Brain microvascular endothelial cell (primary cell): Measurements from ENCODE around the gene BLOC1S3.

ENCODE experiments used
- DNase-seq: peaks from one replicate; pipeline ENCODE4 v3.0.0-alpha.2; 2020
- H3K27ac ChIP-seq: fragments of 250-450 bp; sonication (Bioruptor Pico); 2 replicates; pipeline ENCODE4 v1.5.1; 2020; ENCODE audit warnings: mild to moderate bottlenecking, moderate library complexity
- H3K27me3 ChIP-seq: fragments of 250-450 bp; sonication (Bioruptor Pico); replicated peaks from 2 replicates; pipeline ENCODE4 v1.5.1; 2020; ENCODE audit warnings: mild to moderate bottlenecking
- H3K36me3 ChIP-seq: fragments of 250-450 bp; sonication (Bioruptor Pico); replicated peaks from 2 replicates; pipeline ENCODE4 v1.5.1; 2020; ENCODE audit warnings: mild to moderate bottlenecking
- H3K4me3 ChIP-seq: 2 replicates; pipeline ENCODE4 v1.5.1; 2011; ENCODE audit warnings: low read depth, mild to moderate bottlenecking, control low read depth, low read length, moderate library complexity
- in situ Hi-C: cut with HindIII; loops from 2 replicates; pipeline ENCODE4 v1.10.0; 2017; ENCODE audit warnings: low sequenced_read_pairs, low pct_ligation_motif_present
- TF ChIP-seq, protein P1 (sequence below): IDR thresholded peaks from 2 replicates; pipeline ENCODE4 v1.5.1; 2011; ENCODE audit warnings: low read depth, mild to moderate bottlenecking, moderate library complexity, low read length, control low read depth, inconsistent platforms; ENCODE audit errors: missing control alignments

BLOC1S3 gene

DNA sequence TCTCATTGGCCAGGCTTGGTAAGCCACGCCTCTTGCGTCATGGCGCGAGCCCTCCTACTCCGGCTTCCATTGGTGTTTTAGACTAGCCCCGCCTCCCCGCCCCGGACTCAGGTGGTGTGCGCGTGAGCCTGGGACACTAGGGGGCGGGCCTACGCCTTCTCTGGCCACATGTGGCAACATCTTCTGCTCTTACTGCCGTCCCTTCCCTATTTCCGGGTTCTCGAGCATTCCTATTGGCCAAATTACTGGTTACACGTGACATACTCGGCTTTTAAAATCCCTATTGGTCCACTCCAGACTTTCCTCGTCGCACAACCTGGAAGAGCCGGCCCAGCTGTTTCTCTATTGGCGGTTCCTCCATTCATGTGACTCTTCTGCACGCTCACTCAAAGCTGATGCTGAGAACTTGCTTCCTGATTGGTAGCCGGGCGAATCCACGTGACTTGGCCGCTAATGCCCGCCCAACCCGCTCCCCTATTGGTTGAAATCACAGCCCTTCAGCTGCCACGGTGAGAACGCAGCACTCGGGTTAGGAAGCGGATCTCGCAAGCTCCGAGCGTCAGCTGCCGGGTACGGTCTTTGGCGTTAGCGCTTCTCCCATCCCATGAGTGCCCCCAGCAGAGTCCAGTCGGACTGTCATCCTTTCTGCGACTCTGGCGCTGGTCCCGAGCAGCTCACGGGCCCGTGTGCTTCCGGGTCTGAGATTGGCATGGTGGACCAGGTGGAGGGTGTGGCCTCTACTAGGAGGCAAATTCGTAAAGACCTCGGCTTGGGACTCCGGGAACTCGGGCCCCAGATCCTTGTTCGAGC is at the start of gene BLOC1S3:
Gene BLOC1S3 (plus strand): TSS at position 523 of the 810 bp plus-strand sequence. CDS start 513 bp downstream, outside the sequence.
- in situ Hi-C loops: no loop called here
- peak; percentile 100 for DNase-seq
- H3K4me3 ChIP-seq: peak within 1 kb of the TSS; percentile 95

DNA sequence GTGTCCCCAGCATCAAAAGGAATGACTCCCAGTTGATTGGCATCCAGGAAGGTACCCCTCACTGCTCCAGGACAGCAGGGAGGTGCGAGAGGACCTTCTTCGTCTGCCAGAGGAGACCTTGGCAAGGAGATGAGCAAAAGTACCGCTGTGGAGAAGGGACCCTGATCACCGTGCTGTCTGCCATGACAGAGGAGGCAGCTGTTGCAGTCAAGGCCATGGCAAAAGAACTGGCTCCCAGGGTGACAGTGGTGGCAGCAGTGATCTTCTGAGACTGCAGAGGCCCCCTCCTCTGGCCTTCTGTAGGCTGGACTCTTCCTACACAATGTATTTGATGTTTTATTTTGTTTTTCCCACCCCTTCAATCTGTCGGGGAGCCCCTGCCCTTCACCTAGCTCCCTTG is 49.8 kb upstream of the BLOC1S3 start:
- DNase-seq: no peak
- Histone ChIP-seq H3K27me3 (no peaks in the 10 kb centered on the region), H3K27ac (no peak overlapping the region), H3K36me3 (no peaks in the 10 kb centered on the region), H3K4me3 (no peak overlapping the region)
- in situ Hi-C loops: no loop called here
- TF ChIP-seq, protein P1, sequence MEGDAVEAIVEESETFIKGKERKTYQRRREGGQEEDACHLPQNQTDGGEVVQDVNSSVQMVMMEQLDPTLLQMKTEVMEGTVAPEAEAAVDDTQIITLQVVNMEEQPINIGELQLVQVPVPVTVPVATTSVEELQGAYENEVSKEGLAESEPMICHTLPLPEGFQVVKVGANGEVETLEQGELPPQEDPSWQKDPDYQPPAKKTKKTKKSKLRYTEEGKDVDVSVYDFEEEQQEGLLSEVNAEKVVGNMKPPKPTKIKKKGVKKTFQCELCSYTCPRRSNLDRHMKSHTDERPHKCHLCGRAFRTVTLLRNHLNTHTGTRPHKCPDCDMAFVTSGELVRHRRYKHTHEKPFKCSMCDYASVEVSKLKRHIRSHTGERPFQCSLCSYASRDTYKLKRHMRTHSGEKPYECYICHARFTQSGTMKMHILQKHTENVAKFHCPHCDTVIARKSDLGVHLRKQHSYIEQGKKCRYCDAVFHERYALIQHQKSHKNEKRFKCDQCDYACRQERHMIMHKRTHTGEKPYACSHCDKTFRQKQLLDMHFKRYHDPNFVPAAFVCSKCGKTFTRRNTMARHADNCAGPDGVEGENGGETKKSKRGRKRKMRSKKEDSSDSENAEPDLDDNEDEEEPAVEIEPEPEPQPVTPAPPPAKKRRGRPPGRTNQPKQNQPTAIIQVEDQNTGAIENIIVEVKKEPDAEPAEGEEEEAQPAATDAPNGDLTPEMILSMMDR: no peak

More for the DNA sequence above, at the start of gene BLOC1S3:
- Histone ChIP-seq H3K27me3 (no peaks in the 10 kb centered on the region), H3K36me3 (no peaks in the 10 kb centered on the region), H3K27ac (peak within 1 kb of the TSS; percentile 92)
- TF ChIP-seq, protein P1: peak; percentile 40

- in situ Hi-C loops: no loop called here
- no peaks in the 10 kb centered on the region for H3K27me3 ChIP-seq
- no peak for DNase-seq
Observed at GRCh38 chr19:45130236-45130635, 48.3 kb upstream of the BLOC1S3 start.

GRCh38 chr19:45130888-45131615 is 47.5 kb upstream of the BLOC1S3 start:
- in situ Hi-C loops: no loop called here
- no peak overlapping the region for H3K4me3 ChIP-seq
- no peak overlapping the region for H3K27ac ChIP-seq
- H3K36me3 ChIP-seq: peaks cover 2% of the 10 kb centered on the region
- no peaks in the 10 kb centered on the region for H3K27me3 ChIP-seq
- TF ChIP-seq, protein P1: peak; percentile 55
- DNase-seq: no peak

More at GRCh38 chr19:45130236-45130635, 48.3 kb upstream of the BLOC1S3 start:
- H3K27ac ChIP-seq: no peak overlapping the region
- TF ChIP-seq, protein P1: no peak
- no peak overlapping the region for H3K4me3 ChIP-seq
- H3K36me3 ChIP-seq: peaks cover 2% of the 10 kb centered on the region

DNA sequence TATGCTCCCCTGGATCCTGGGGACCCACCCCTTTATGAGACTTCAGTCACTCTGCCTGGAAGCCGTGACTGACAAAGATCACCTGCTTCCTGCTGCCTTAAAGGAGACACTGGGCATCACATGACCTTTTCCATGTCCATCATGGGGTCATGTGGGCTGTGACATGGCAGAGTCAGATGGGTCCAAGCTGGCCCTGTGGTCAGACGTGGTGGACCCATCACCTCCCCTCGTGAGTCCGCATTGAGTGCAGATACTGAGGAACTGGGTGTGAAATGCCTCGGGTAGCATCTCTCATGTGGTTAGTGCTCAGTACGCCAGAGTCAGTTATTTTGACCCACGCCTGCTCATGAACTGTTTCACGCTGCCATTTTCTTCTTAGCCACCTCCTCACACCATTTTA is 44.9 kb upstream of the BLOC1S3 start:
- Histone ChIP-seq H3K27ac (no peak overlapping the region), H3K36me3 (peaks cover 2% of the 10 kb centered on the region), H3K4me3 (no peak overlapping the region), H3K27me3 (no peaks in the 10 kb centered on the region)
- TF ChIP-seq, protein P1: no peak
- DNase-seq: no peak
- in situ Hi-C loops: no loop called here
